Measurements from ENCODE around the gene ARPP21.

GRCh38 chr3:35688826-35689225, 49.5 kb downstream of the ARPP21 start:
- no peak for TF ChIP-seq SNAI2 (CRISPR knock-in tag; IDR thresholded peaks at IDR 0.05)
- no peak for TF ChIP-seq RARB (CRISPR knock-in tag; IDR thresholded peaks at IDR 0.05)
- TF ChIP-seq ISL1 (CRISPR knock-in tag; IDR thresholded peaks at IDR 0.05): no peak
